ENCODE data around the gene KCNT2. TPM values are rescaled to one million over a fixed set of nuclear protein-coding genes. Genes with fewer than 3 reads are reported as not detected.

KCNT2 gene
- total RNA-seq, 1 donor from 2014 or later = not detected

DNA sequence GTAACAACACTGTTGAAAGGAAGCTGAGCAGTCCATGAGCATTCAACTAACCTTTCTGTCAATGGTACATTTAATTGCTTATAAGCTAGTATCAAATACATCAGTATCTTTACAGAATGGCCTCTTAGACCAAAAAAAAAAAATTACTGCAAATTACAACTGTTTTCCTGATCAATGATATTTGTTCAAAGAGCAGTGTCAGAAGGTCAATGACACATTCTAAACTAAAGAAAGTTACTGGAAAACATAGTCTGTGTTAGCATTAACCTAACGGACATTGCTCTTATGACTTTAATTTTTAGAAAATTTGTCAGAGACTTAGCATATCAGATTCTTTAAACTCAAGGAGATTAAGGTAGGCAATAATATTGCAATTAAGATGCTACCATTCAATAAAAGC lies 162.5 kb downstream of the KCNT2 start:
- POLR2A ChIA-PET = no interaction called here
- Mint-ChIP-seq H3K36me3 (ENCODE audit: low read depth) (no peaks in the 10 kb centered on the region), H3K27me3 (no peaks in the 10 kb centered on the region), H3K4me1 (no peaks in the 10 kb centered on the region), H3K27ac (no peak overlapping the region), H3K4me3 (no peak overlapping the region), H3K9me3 (no peaks in the 10 kb centered on the region)
- DNase-seq (no peak), ATAC-seq (ENCODE audit: low read depth) (no peak)
- TF ChIP-seq, protein P1, sequence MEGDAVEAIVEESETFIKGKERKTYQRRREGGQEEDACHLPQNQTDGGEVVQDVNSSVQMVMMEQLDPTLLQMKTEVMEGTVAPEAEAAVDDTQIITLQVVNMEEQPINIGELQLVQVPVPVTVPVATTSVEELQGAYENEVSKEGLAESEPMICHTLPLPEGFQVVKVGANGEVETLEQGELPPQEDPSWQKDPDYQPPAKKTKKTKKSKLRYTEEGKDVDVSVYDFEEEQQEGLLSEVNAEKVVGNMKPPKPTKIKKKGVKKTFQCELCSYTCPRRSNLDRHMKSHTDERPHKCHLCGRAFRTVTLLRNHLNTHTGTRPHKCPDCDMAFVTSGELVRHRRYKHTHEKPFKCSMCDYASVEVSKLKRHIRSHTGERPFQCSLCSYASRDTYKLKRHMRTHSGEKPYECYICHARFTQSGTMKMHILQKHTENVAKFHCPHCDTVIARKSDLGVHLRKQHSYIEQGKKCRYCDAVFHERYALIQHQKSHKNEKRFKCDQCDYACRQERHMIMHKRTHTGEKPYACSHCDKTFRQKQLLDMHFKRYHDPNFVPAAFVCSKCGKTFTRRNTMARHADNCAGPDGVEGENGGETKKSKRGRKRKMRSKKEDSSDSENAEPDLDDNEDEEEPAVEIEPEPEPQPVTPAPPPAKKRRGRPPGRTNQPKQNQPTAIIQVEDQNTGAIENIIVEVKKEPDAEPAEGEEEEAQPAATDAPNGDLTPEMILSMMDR (IDR thresholded peaks at IDR 0.05) = no peak
- CTCF ChIA-PET = no interaction called here
- intact Hi-C loops (cut with micrococcal nuclease) = loop anchor here (5.0 kb wide), 1 partner anchor 1233 kb away; no protein-coding TSS in a partner anchor

DNA sequence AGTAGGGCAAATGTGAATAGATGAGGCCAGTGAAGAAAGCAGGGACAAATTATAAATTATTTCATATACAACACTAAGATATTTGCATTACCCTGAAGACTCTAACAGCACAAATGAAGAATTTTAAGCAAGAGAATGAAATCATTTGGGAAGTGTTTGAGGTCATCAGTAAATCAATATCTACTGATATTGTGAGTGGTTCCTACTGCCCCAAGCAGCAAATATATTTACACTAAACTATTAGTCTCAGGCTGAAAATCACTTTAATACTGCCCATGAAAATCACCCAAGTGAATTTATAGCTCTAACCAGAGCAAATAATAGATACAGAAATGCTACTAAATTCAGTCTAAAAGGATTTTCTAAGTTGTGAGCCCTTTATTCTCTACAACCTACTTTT lies 163.6 kb downstream of the KCNT2 start:
- H3K27me3 Mint-ChIP-seq = no peaks in the 10 kb centered on the region
- TF ChIP-seq, protein P1 (IDR thresholded peaks at IDR 0.05) = no peak
- intact Hi-C loops (cut with micrococcal nuclease) = loop anchor here (5.0 kb wide), 1 partner anchor 1232 kb away; no protein-coding TSS in a partner anchor
- no peak overlapping the region for H3K27ac Mint-ChIP-seq
- no peak overlapping the region for H3K4me3 Mint-ChIP-seq
- CTCF ChIA-PET = no interaction called here
- POLR2A ChIA-PET = no interaction called here
- DNase-seq = no peak
- no peaks in the 10 kb centered on the region for H3K4me1 Mint-ChIP-seq
- no peak for ATAC-seq (ENCODE audit: low read depth)
- H3K36me3 Mint-ChIP-seq (ENCODE audit: low read depth) = no peaks in the 10 kb centered on the region
- H3K9me3 Mint-ChIP-seq = no peaks in the 10 kb centered on the region

DNA sequence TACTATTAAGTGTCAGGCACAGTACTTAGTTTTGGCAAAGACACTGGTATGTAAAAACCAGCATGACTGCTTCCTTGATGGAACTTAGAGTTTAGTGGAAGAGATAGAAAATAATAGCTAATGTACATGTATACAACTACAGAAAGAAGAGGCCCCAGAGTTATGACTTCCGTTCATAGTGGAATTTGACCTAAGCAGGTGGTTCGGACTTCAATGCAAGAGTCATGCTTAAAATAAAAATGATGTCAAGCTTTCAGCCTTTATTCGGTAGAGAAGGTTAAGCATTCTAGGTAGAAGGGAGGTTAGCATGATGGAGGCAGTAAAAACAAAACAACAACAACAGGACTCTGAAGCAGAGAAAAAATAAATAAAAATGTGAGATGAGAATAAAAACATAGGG lies 165.9 kb downstream of the KCNT2 start:
- TF ChIP-seq, protein P1 (IDR thresholded peaks at IDR 0.05) = no peak

DNA sequence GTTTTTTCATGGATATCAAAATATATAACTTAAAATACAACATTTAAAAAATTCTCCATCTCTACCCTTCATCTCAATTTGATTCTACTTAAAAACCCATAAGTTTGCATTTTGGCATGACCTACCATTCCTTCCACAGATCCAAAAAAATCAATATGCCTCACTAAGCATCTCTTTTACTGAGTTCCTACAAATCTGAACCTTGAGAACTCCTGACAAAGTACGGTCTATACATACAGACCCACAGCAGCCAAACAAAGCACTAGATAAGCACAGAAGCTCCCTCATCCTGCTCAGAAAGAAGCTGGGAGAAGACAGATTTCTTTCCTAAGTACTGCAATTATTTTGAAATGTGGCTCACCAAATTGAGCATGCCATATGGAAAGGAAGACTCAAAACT lies 167.5 kb downstream of the KCNT2 start:
- ATAC-seq (ENCODE audit: low read depth) = no peak
- ChIA-PET CTCF (no interaction called here), POLR2A (no interaction called here)
- Mint-ChIP-seq H3K9me3 (no peaks in the 10 kb centered on the region), H3K27ac (no peak overlapping the region), H3K36me3 (ENCODE audit: low read depth) (no peaks in the 10 kb centered on the region), H3K4me3 (no peak overlapping the region), H3K4me1 (no peaks in the 10 kb centered on the region), H3K27me3 (no peaks in the 10 kb centered on the region)
- intact Hi-C loops (cut with micrococcal nuclease) = no loop called here
- TF ChIP-seq, protein P1 (IDR thresholded peaks at IDR 0.05) = no peak
- DNase-seq = no peak

More for the DNA sequence above, 165.9 kb downstream of the KCNT2 start:
- intact Hi-C loops (cut with micrococcal nuclease) = no loop called here
- Mint-ChIP-seq H3K27ac (no peak overlapping the region), H3K9me3 (no peaks in the 10 kb centered on the region), H3K36me3 (ENCODE audit: low read depth) (no peaks in the 10 kb centered on the region), H3K4me3 (no peak overlapping the region), H3K4me1 (no peaks in the 10 kb centered on the region), H3K27me3 (no peaks in the 10 kb centered on the region)
- ChIA-PET CTCF (no interaction called here), POLR2A (no interaction called here)
- ATAC-seq (ENCODE audit: low read depth) (no peak), DNase-seq (no peak)

DNA sequence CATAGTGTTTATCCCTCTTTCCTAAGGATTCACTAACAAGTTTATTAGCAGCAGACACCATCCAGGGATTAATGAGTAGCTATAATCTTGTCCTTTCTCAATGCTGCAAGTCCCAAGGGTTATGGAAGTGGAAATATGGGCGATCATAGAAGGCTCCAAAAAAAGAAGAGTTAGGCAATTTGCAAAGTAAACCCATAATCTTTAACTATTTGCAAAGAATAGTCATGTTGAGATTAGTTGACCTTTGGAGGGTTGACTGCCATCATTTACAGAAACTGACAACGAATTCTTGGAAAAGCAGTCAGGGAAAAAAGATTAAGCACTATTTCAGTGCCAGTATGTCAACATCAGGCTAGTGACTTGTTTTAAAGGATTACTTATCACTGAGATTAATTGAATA lies 169.9 kb downstream of the KCNT2 start:
- Mint-ChIP-seq H3K9me3 (no peaks in the 10 kb centered on the region), H3K4me1 (no peaks in the 10 kb centered on the region), H3K27ac (no peak overlapping the region), H3K36me3 (ENCODE audit: low read depth) (no peaks in the 10 kb centered on the region), H3K27me3 (no peaks in the 10 kb centered on the region), H3K4me3 (no peak overlapping the region)
- TF ChIP-seq, protein P1 (IDR thresholded peaks at IDR 0.05) = no peak
- intact Hi-C loops (cut with micrococcal nuclease) = no loop called here
- POLR2A ChIA-PET = no interaction called here
- CTCF ChIA-PET = no interaction called here
- ATAC-seq (ENCODE audit: low read depth) (no peak), DNase-seq (no peak)

Data from activated B cell treated with CpG ODN at 0.5 μM for 24 hours (primary cell).